SU-DHL-6 (cell line): ENCODE results near the gene IP6K3.

Source experiments
- H2AFZ ChIP-seq: fragments of 200-600 bp; sonication (generic); 2 replicates; pipeline ENCODE4 v1.6.1; 2014; ENCODE audit warnings: low read depth, mild to moderate bottlenecking, moderate library complexity, mixed read lengths, antibody characterized with exemption, low read length; ENCODE audit not compliant: severe bottlenecking
- H3F3A ChIP-seq: fragments of 200-600 bp; shearing (Covaris generic); 2 replicates; pipeline ENCODE4 v1.6.0; 2016; ENCODE audit warnings: antibody characterized with exemption, mild to moderate bottlenecking; ENCODE audit not compliant: insufficient read depth
- H3K27ac ChIP-seq: fragments of 200-600 bp; sonication (generic); 2 replicates; pipeline ENCODE4 v1.5.1; 2016; ENCODE audit warnings: low read depth, mild to moderate bottlenecking, low read length, moderate library complexity, mixed read lengths
- H3K27me3 ChIP-seq: fragments of 200-600 bp; sonication (generic), shearing (Covaris generic); 2 replicates; pipeline ENCODE4 v1.6.0; 2014; ENCODE audit warnings: mild to moderate bottlenecking, low read length
- H3K36me3 ChIP-seq: fragments of 200-600 bp; sonication (generic); 2 replicates; pipeline ENCODE4 v1.6.1; 2014; ENCODE audit warnings: mild to moderate bottlenecking, low read length, mixed read lengths
- H3K4me2 ChIP-seq: fragments of 300-600, 200-600 bp; shearing (Covaris generic), sonication (generic); 2 replicates; pipeline ENCODE4 v1.6.0; 2014; ENCODE audit warnings: low read length, low read depth, mild to moderate bottlenecking; ENCODE audit not compliant: poor library complexity, severe bottlenecking
- H3K4me3 ChIP-seq: fragments of 200-600 bp; sonication (generic); 2 replicates; pipeline ENCODE4 v1.5.1; 2014; ENCODE audit warnings: antibody characterized with exemption, low read length, mild to moderate bottlenecking, mixed read lengths; ENCODE audit not compliant: insufficient read depth, poor library complexity, severe bottlenecking
- H3K79me2 ChIP-seq: fragments of 200-600 bp; sonication (generic); 2 replicates; pipeline ENCODE4 v1.6.1; 2014; ENCODE audit warnings: mild to moderate bottlenecking, low read length, moderate library complexity; ENCODE audit not compliant: insufficient read depth
- H3K9ac ChIP-seq: fragments of 200-600 bp; sonication (generic); 2 replicates; pipeline ENCODE4 v1.7.0; 2014; ENCODE audit warnings: mild to moderate bottlenecking, low read length
- H3K9me2 ChIP-seq: fragments of 200-600 bp; sonication (generic); replicated peaks from 2 replicates; pipeline ENCODE4 v1.6.1; 2014; ENCODE audit warnings: low read length; ENCODE audit not compliant: insufficient read depth
- H3K9me3 ChIP-seq: fragments of 200-600 bp; sonication (generic); 2 replicates; pipeline ENCODE4 v1.6.1; 2014; ENCODE audit warnings: low read length, mixed read lengths; ENCODE audit not compliant: insufficient read depth
- H4K20me1 ChIP-seq: fragments of 200-600 bp; sonication (generic); 2 replicates; pipeline ENCODE4 v1.6.1; 2014; ENCODE audit warnings: low read depth, mild to moderate bottlenecking, antibody characterized with exemption, low read length, moderate library complexity, mixed read lengths
- CTCF ChIP-seq: fragments of 200-600 bp; sonication (generic); IDR thresholded peaks from one replicate; pipeline ENCODE4 v1.5.1; 2017; ENCODE audit warnings: antibody characterized with exemption, mild to moderate bottlenecking, low read length, moderate library complexity; ENCODE audit not compliant: insufficient read depth, poor library complexity, severe bottlenecking
- EZH2phosphoT487 ChIP-seq: fragments of 200-600 bp; sonication (generic), shearing (Covaris generic); conservative IDR thresholded peaks from 2 replicates; pipeline ENCODE4 v1.6.1; 2018; ENCODE audit warnings: mild to moderate bottlenecking, antibody characterized with exemption, low read length, moderate library complexity, mixed read lengths

Gene IP6K3

GRCh38 chr6:33677689-33678088 lies 69.0 kb downstream of the IP6K3 start:
- Histone ChIP-seq H3K9ac (no peak overlapping the region), H3K79me2 (no peaks in the 10 kb centered on the region), H3K27ac (no peak overlapping the region), H4K20me1 (no peaks in the 10 kb centered on the region), H2AFZ (no peak overlapping the region), H3K27me3 (no peaks in the 10 kb centered on the region), H3K4me2 (no peak overlapping the region), H3K9me3 (no peaks in the 10 kb centered on the region), H3K4me3 (no peak overlapping the region), H3K9me2 (no peaks in the 10 kb centered on the region), H3F3A (no peaks in the 10 kb centered on the region), H3K36me3 (0 out of 2 replicates have a peak, but pooled peaks cover 2% of the 10 kb centered on the region)
- TF ChIP-seq CTCF (no peak), EZH2phosphoT487 (no peak)

GRCh38 chr6:33677143-33677660 lies 69.5 kb downstream of the IP6K3 start:
- Histone ChIP-seq H3F3A (no peaks in the 10 kb centered on the region), H3K9ac (no peak overlapping the region), H3K36me3 (0 out of 2 replicates have a peak, but pooled peaks cover 2% of the 10 kb centered on the region), H3K79me2 (no peaks in the 10 kb centered on the region), H4K20me1 (no peaks in the 10 kb centered on the region), H3K27ac (no peak overlapping the region), H3K9me3 (no peaks in the 10 kb centered on the region), H3K9me2 (no peaks in the 10 kb centered on the region), H3K27me3 (no peaks in the 10 kb centered on the region), H2AFZ (no peak overlapping the region), H3K4me2 (no peak overlapping the region), H3K4me3 (no peak overlapping the region)
- TF ChIP-seq CTCF (no peak), EZH2phosphoT487 (no peak)

- no peaks in the 10 kb centered on the region for H3K9me3 ChIP-seq
- no peak overlapping the region for H3K4me2 ChIP-seq
- 0 out of 2 replicates have a peak, but pooled peaks cover 2% of the 10 kb centered on the region for H3K36me3 ChIP-seq
- TF ChIP-seq CTCF, result no peak
- TF ChIP-seq EZH2phosphoT487, result no peak
- no peak overlapping the region for H3K4me3 ChIP-seq
- no peaks in the 10 kb centered on the region for H3K9me2 ChIP-seq
- no peak overlapping the region for H3K9ac ChIP-seq
- no peaks in the 10 kb centered on the region for H4K20me1 ChIP-seq
- no peak overlapping the region for H2AFZ ChIP-seq
- H3F3A ChIP-seq, result no peaks in the 10 kb centered on the region
- H3K27ac ChIP-seq, result no peak overlapping the region
- H3K79me2 ChIP-seq, result no peaks in the 10 kb centered on the region
- H3K27me3 ChIP-seq, result no peaks in the 10 kb centered on the region
Observed at GRCh38 chr6:33676416-33677142, 70.1 kb downstream of the IP6K3 start.
